HG03342 (cell line): ENCODE data around the gene CACNA1C.

Experiments used
- ATAC-seq: cut with Tn5 transposase; IDR thresholded peaks from one replicate; pipeline ENCODE4 v1.9.1; 2021; ENCODE audit warnings: mild to moderate bottlenecking, moderate library complexity; ENCODE audit not compliant: unreplicated experiment

CACNA1C gene

GRCh38 chr12:2644683-2645405, 592.1 kb downstream of the CACNA1C start:
- no peak for ATAC-seq

GRCh38 chr12:2645460-2645859, 592.7 kb downstream of the CACNA1C start:
- ATAC-seq = no peak

GRCh38 chr12:2646341-2646740, 593.6 kb downstream of the CACNA1C start:
- no peak for ATAC-seq

- no peak for ATAC-seq
Measured at GRCh38 chr12:2647186-2647585, 594.4 kb downstream of the CACNA1C start.

GRCh38 chr12:2648406-2648805, 595.6 kb downstream of the CACNA1C start:
- no peak for ATAC-seq

- ATAC-seq = no peak
Measured at GRCh38 chr12:2649201-2650030, 596.6 kb downstream of the CACNA1C start.

- no peak for ATAC-seq
Measured at GRCh38 chr12:2650261-2651067, 597.7 kb downstream of the CACNA1C start.

- no peak for ATAC-seq
Measured at GRCh38 chr12:2651068-2651965, 598.5 kb downstream of the CACNA1C start.

GRCh38 chr12:2652011-2652400, 599.2 kb downstream of the CACNA1C start:
- ATAC-seq = no peak

- no peak for ATAC-seq
Measured at GRCh38 chr12:2652401-2653081, 599.8 kb downstream of the CACNA1C start.

GRCh38 chr12:2653461-2653965, 600.7 kb downstream of the CACNA1C start:
- no peak for ATAC-seq

- ATAC-seq = no peak
Measured at GRCh38 chr12:2654311-2654710, 601.5 kb downstream of the CACNA1C start.

- no peak for ATAC-seq
Measured at GRCh38 chr12:2654741-2655140, 602.0 kb downstream of the CACNA1C start.

- ATAC-seq = no peak
Measured at GRCh38 chr12:2662524-2662923, 609.7 kb downstream of the CACNA1C start.

- ATAC-seq = no peak
Measured at GRCh38 chr12:2664721-2665577, 612.2 kb downstream of the CACNA1C start.

GRCh38 chr12:2666411-2666810, 613.6 kb downstream of the CACNA1C start:
- no peak for ATAC-seq

GRCh38 chr12:2666846-2667245, 614.1 kb downstream of the CACNA1C start:
- no peak for ATAC-seq

- ATAC-seq = no peak
Measured at GRCh38 chr12:2667716-2668440, 615.1 kb downstream of the CACNA1C start.
